ENCODE data around the gene CCL26. TPM values are rescaled to one million over a fixed set of nuclear protein-coding genes. Genes with fewer than 3 reads are reported as not detected.

The CCL26 gene
- total RNA-seq, result not detected

- ATAC-seq (no peak), DNase-seq (ENCODE audit: low spot score) (no peak)
- H3K27me3 Mint-ChIP-seq, result no peaks in the 10 kb centered on the region
These were observed at the start of gene CCL26 for GRCh38 chr7:75772081-75773077. Gene CCL26 (minus strand): TSS chr7:75772211. CDS start chr7:75772176, 35 bp downstream.

GRCh38 chr7:75820688-75821087 is 48.7 kb upstream of the CCL26 start:
- H3K4me3 Mint-ChIP-seq, result no peak overlapping the region
- H3K4me1 Mint-ChIP-seq (ENCODE audit: low read depth in 2 of 2), result peaks cover 0 to 7% of the 10 kb centered on the region in 2 donors
- no peak for ATAC-seq
- H3K36me3 Mint-ChIP-seq, result no peaks in the 10 kb centered on the region
- no peak for DNase-seq (ENCODE audit: low spot score)
- H3K27me3 Mint-ChIP-seq, result peaks cover 3 to 13% of the 10 kb centered on the region in 2 donors
- H3K9me3 Mint-ChIP-seq, result no peaks in the 10 kb centered on the region
- no peak overlapping the region for H3K27ac Mint-ChIP-seq

More at GRCh38 chr7:75772081-75773077, at the start of gene CCL26:
- Mint-ChIP-seq H3K9me3 (no peaks in the 10 kb centered on the region), H3K27ac (peak within 1 kb of the TSS in 1 of 2 donors; percentile 60), H3K36me3 (no peaks in the 10 kb centered on the region), H3K4me3 (no peak within 1 kb of the TSS), H3K4me1 (ENCODE audit: low read depth in 2 of 2) (peaks cover 24 to 26% of the 10 kb centered on the region in 2 donors)

GRCh38 chr7:75819711-75820110 is 47.7 kb upstream of the CCL26 start:
- Mint-ChIP-seq H3K4me1 (ENCODE audit: low read depth in 2 of 2) (peaks cover 0 to 7% of the 10 kb centered on the region in 2 donors), H3K9me3 (no peaks in the 10 kb centered on the region), H3K4me3 (no peak overlapping the region), H3K27me3 (peaks cover 3 to 13% of the 10 kb centered on the region in 2 donors), H3K27ac (no peak overlapping the region), H3K36me3 (no peaks in the 10 kb centered on the region)
- DNase-seq (ENCODE audit: low spot score), result no peak
- ATAC-seq, result no peak

GRCh38 chr7:75818472-75818871 is 46.5 kb upstream of the CCL26 start:
- peaks cover 0 to 7% of the 10 kb centered on the region in 2 donors for H3K4me1 Mint-ChIP-seq (ENCODE audit: low read depth in 2 of 2)
- DNase-seq (ENCODE audit: low spot score) (no peak), ATAC-seq (no peak)
- no peaks in the 10 kb centered on the region for H3K36me3 Mint-ChIP-seq
- H3K9me3 Mint-ChIP-seq, result no peaks in the 10 kb centered on the region
- H3K27ac Mint-ChIP-seq, result no peak overlapping the region
- H3K4me3 Mint-ChIP-seq, result no peak overlapping the region
- H3K27me3 Mint-ChIP-seq, result peaks cover 5 to 13% of the 10 kb centered on the region in 2 donors

GRCh38 chr7:75817116-75817515 is 45.1 kb upstream of the CCL26 start:
- ATAC-seq (no peak), DNase-seq (ENCODE audit: low spot score) (no peak)
- Mint-ChIP-seq H3K4me1 (ENCODE audit: low read depth in 2 of 2) (peaks cover 0 to 3% of the 10 kb centered on the region in 2 donors), H3K9me3 (no peaks in the 10 kb centered on the region), H3K27ac (no peak overlapping the region), H3K36me3 (no peaks in the 10 kb centered on the region), H3K4me3 (no peak overlapping the region), H3K27me3 (peaks cover 5 to 13% of the 10 kb centered on the region in 2 donors)

- Mint-ChIP-seq H3K27ac (no peak overlapping the region), H3K9me3 (no peaks in the 10 kb centered on the region), H3K27me3 (peaks cover 2 to 3% of the 10 kb centered on the region in 2 donors), H3K36me3 (no peaks in the 10 kb centered on the region), H3K4me1 (ENCODE audit: low read depth in 2 of 2) (peaks cover 0 to 3% of the 10 kb centered on the region in 2 donors), H3K4me3 (no peak overlapping the region)
- DNase-seq (ENCODE audit: low spot score) (no peak), ATAC-seq (no peak)
These were observed 43.5 kb upstream of the CCL26 start for GRCh38 chr7:75815418-75816064.

- Mint-ChIP-seq H3K4me3 (no peak overlapping the region), H3K27ac (no peak overlapping the region), H3K9me3 (no peaks in the 10 kb centered on the region), H3K36me3 (no peaks in the 10 kb centered on the region), H3K27me3 (peaks cover 0 to 2% of the 10 kb centered on the region in 2 donors), H3K4me1 (ENCODE audit: low read depth in 2 of 2) (peaks cover 0 to 3% of the 10 kb centered on the region in 2 donors)
- ATAC-seq (no peak), DNase-seq (ENCODE audit: low spot score) (no peak)
These were observed 42.5 kb upstream of the CCL26 start for GRCh38 chr7:75814407-75814947.

- no peaks in the 10 kb centered on the region for H3K36me3 Mint-ChIP-seq
- DNase-seq (ENCODE audit: low spot score) (no peak), ATAC-seq (no peak)
- H3K4me3 Mint-ChIP-seq, result no peak within 1 kb of the TSS
- H3K27me3 Mint-ChIP-seq, result peaks cover 0 to 2% of the 10 kb centered on the region in 2 donors
- no peaks in the 10 kb centered on the region for H3K9me3 Mint-ChIP-seq
- peaks cover 0 to 3% of the 10 kb centered on the region in 2 donors for H3K4me1 Mint-ChIP-seq (ENCODE audit: low read depth in 2 of 2)
- H3K27ac Mint-ChIP-seq, result no peak within 1 kb of the TSS
These were observed 41.8 kb upstream of the CCL26 start, which contains the start of gene CCL24 for GRCh38 chr7:75813781-75814236. Gene CCL24 (minus strand): TSS chr7:75813806. CDS start chr7:75813715, 91 bp downstream.

- DNase-seq (ENCODE audit: low spot score) (no peak), ATAC-seq (peak in 1 of 2 donors; percentile 39)
- Mint-ChIP-seq H3K27ac (no peak overlapping the region), H3K4me3 (no peak overlapping the region), H3K27me3 (peaks cover 0 to 2% of the 10 kb centered on the region in 2 donors), H3K4me1 (ENCODE audit: low read depth in 2 of 2) (peaks cover 0 to 3% of the 10 kb centered on the region in 2 donors), H3K36me3 (no peaks in the 10 kb centered on the region), H3K9me3 (no peaks in the 10 kb centered on the region)
These were observed 41.1 kb upstream of the CCL26 start for GRCh38 chr7:75813084-75813483.

GRCh38 chr7:75811894-75812678 is 40.1 kb upstream of the CCL26 start:
- no peak for ATAC-seq
- H3K27me3 Mint-ChIP-seq, result peaks cover 0 to 2% of the 10 kb centered on the region in 2 donors
- H3K4me1 Mint-ChIP-seq (ENCODE audit: low read depth in 2 of 2), result peaks cover 0 to 2% of the 10 kb centered on the region in 2 donors
- peaks cover 1% of the 10 kb centered on the region for H3K36me3 Mint-ChIP-seq
- H3K9me3 Mint-ChIP-seq, result no peaks in the 10 kb centered on the region
- H3K27ac Mint-ChIP-seq, result no peak overlapping the region
- no peak for DNase-seq (ENCODE audit: low spot score)
- no peak overlapping the region for H3K4me3 Mint-ChIP-seq

- DNase-seq (ENCODE audit: low spot score) (no peak), ATAC-seq (no peak)
- Mint-ChIP-seq H3K9me3 (peaks cover 6% of the 10 kb centered on the region), H3K27ac (no peak overlapping the region), H3K4me3 (no peak overlapping the region), H3K27me3 (peaks cover 0 to 2% of the 10 kb centered on the region in 2 donors), H3K4me1 (ENCODE audit: low read depth in 2 of 2) (no peaks in the 10 kb centered on the region), H3K36me3 (peaks cover 9% of the 10 kb centered on the region)
These were observed 37.4 kb upstream of the CCL26 start for GRCh38 chr7:75809396-75809795.

GRCh38 chr7:75808106-75808505 is 36.1 kb upstream of the CCL26 start:
- no peaks in the 10 kb centered on the region for H3K4me1 Mint-ChIP-seq (ENCODE audit: low read depth in 2 of 2)
- H3K9me3 Mint-ChIP-seq, result peaks cover 6% of the 10 kb centered on the region
- DNase-seq (ENCODE audit: low spot score) (no peak), ATAC-seq (no peak)
- no peak overlapping the region for H3K27ac Mint-ChIP-seq
- H3K4me3 Mint-ChIP-seq, result no peak overlapping the region
- peaks cover 6 to 7% of the 10 kb centered on the region in 2 donors for H3K27me3 Mint-ChIP-seq
- H3K36me3 Mint-ChIP-seq, result peaks cover 9% of the 10 kb centered on the region

GRCh38 chr7:75807452-75807851 is 35.4 kb upstream of the CCL26 start:
- DNase-seq (ENCODE audit: low spot score), result no peak
- no peak overlapping the region for H3K4me3 Mint-ChIP-seq
- H3K27me3 Mint-ChIP-seq, result peaks cover 6 to 8% of the 10 kb centered on the region in 2 donors

More at GRCh38 chr7:75807452-75807851, 35.4 kb upstream of the CCL26 start:
- H3K27ac Mint-ChIP-seq, result no peak overlapping the region
- peaks cover 9% of the 10 kb centered on the region for H3K36me3 Mint-ChIP-seq
- H3K9me3 Mint-ChIP-seq, result peaks cover 6% of the 10 kb centered on the region
- no peaks in the 10 kb centered on the region for H3K4me1 Mint-ChIP-seq (ENCODE audit: low read depth in 2 of 2)
- no peak for ATAC-seq
